H9 (cell line): ENCODE measurements around the gene NFX1. TPM values are rescaled to one million over a fixed set of nuclear protein-coding genes. Genes with fewer than 3 reads are reported as not detected.
A peak's percentile ranks its signal among the peaks of the same experiment; 100 is the strongest.

Source experiments
- DNase-seq: peaks from one replicate; pipeline ENCODE4 v3.0.0-alpha.2; 2017
- H2AFZ ChIP-seq: one replicate; pipeline ENCODE4 v1.6.1; 2013; ENCODE audit warnings: mild to moderate bottlenecking, low read length, control low read depth, moderate library complexity
- H2AK5ac ChIP-seq: 2 replicates; pipeline ENCODE4 v1.6.1; 2013; ENCODE audit warnings: low read length, control low read depth, mixed read lengths; ENCODE audit not compliant: insufficient read length
- H2BK120ac ChIP-seq: one replicate; pipeline ENCODE4 v1.6.1; 2013; ENCODE audit warnings: low read depth, mild to moderate bottlenecking, low read length, control low read depth, inconsistent platforms; ENCODE audit not compliant: poor library complexity, severe bottlenecking
- H2BK12ac ChIP-seq: 2 replicates; pipeline ENCODE4 v1.6.1; 2013; ENCODE audit warnings: low read length, control low read depth, mixed read lengths, low read depth; ENCODE audit not compliant: insufficient read length
- H2BK15ac ChIP-seq: 2 replicates; pipeline ENCODE4 v1.6.1; 2013; ENCODE audit warnings: low read depth, low read length, control low read depth
- H2BK20ac ChIP-seq: one replicate; pipeline ENCODE4 v1.6.1; 2013; ENCODE audit warnings: low read depth, mild to moderate bottlenecking, low read length, control low read depth, inconsistent platforms; ENCODE audit not compliant: poor library complexity, severe bottlenecking
- H2BK5ac ChIP-seq: 2 replicates; pipeline ENCODE4 v1.6.1; 2013; ENCODE audit warnings: low read length, control low read depth, mixed read lengths; ENCODE audit not compliant: insufficient read length
- H3K14ac ChIP-seq: 2 replicates; pipeline ENCODE4 v1.6.1; 2013; ENCODE audit warnings: low read length, control low read depth; ENCODE audit not compliant: insufficient read depth
- H3K18ac ChIP-seq: 2 replicates; pipeline ENCODE4 v1.6.1; 2013; ENCODE audit warnings: low read depth, mild to moderate bottlenecking, mixed read lengths, low read length, control low read depth; ENCODE audit not compliant: insufficient read length
- H3K23ac ChIP-seq: 2 replicates; pipeline ENCODE4 v1.6.1; 2013; ENCODE audit warnings: low read length, control low read depth, mixed read lengths, low read depth; ENCODE audit not compliant: insufficient read length
- H3K23me2 ChIP-seq: 2 replicates; pipeline ENCODE4 v1.6.1; 2013; ENCODE audit warnings: low read depth, mild to moderate bottlenecking, mixed read lengths, low read length, control low read depth; ENCODE audit not compliant: insufficient read length, poor library complexity, severe bottlenecking
- H3K27ac ChIP-seq: 2 replicates; pipeline ENCODE4 v1.5.1; 2013; ENCODE audit warnings: low read length, control low read depth, mixed read lengths, low read depth; ENCODE audit not compliant: insufficient read length
- H3K27me3 ChIP-seq: 2 replicates; pipeline ENCODE4 v1.6.1; 2013; ENCODE audit warnings: low read length, control low read depth, inconsistent platforms; ENCODE audit not compliant: insufficient read depth
- H3K4ac ChIP-seq: 2 replicates; pipeline ENCODE4 v1.6.1; 2013; ENCODE audit warnings: low read depth, mild to moderate bottlenecking, control low read depth, inconsistent platforms, low read length, moderate library complexity
- H3K4me1 ChIP-seq: 2 replicates; pipeline ENCODE4 v1.6.1; 2013; ENCODE audit warnings: low read length, control low read depth, inconsistent platforms; ENCODE audit not compliant: insufficient read depth
- H3K4me2 ChIP-seq: 2 replicates; pipeline ENCODE4 v1.6.1; 2013; ENCODE audit warnings: low read length, control low read depth, mixed read lengths; ENCODE audit not compliant: insufficient read length, insufficient read depth
- H3K56ac ChIP-seq: 2 replicates; pipeline ENCODE4 v1.6.1; 2013; ENCODE audit warnings: low read depth, mild to moderate bottlenecking, mixed read lengths, low read length, control low read depth; ENCODE audit not compliant: insufficient read length
- H3K79me1 ChIP-seq: 2 replicates; pipeline ENCODE4 v1.6.1; 2013; ENCODE audit warnings: low read depth, mild to moderate bottlenecking, moderate library complexity, low read length, control low read depth, inconsistent platforms; ENCODE audit not compliant: insufficient read depth, poor library complexity, severe bottlenecking
- H3K79me2 ChIP-seq: 2 replicates; pipeline ENCODE4 v1.6.1; 2013; ENCODE audit warnings: low read length, control low read depth, inconsistent platforms; ENCODE audit not compliant: insufficient read depth
- H3K9ac ChIP-seq: 2 replicates; pipeline ENCODE4 v1.6.1; 2013; ENCODE audit warnings: low read length, control low read depth, mixed read lengths; ENCODE audit not compliant: insufficient read length; ENCODE audit errors: extremely low read depth
- H3K9me3 ChIP-seq: one replicate; pipeline ENCODE4 v1.6.1; 2013; ENCODE audit warnings: low read depth, low read length, inconsistent platforms; ENCODE audit not compliant: control insufficient read depth
- H3T11ph ChIP-seq: one replicate; pipeline ENCODE4 v1.6.1; 2013; ENCODE audit warnings: mild to moderate bottlenecking, low read length, control low read depth, inconsistent platforms
- H4K20me1 ChIP-seq: one replicate; pipeline ENCODE4 v1.6.1; 2013; ENCODE audit not compliant: control insufficient read depth, insufficient read length, insufficient read depth
- H4K5ac ChIP-seq: 2 replicates; pipeline ENCODE4 v1.6.1; 2013; ENCODE audit warnings: low read depth, mild to moderate bottlenecking, mixed read lengths, low read length, control low read depth; ENCODE audit not compliant: insufficient read length
- H4K8ac ChIP-seq: replicated peaks from 2 replicates; pipeline ENCODE4 v1.6.1; 2013; ENCODE audit warnings: low read length, control low read depth, mixed read lengths, low read depth; ENCODE audit not compliant: insufficient read length
- H4K91ac ChIP-seq: 2 replicates; pipeline ENCODE4 v1.6.1; 2013; ENCODE audit warnings: low read depth, mild to moderate bottlenecking, moderate library complexity, mixed read lengths, low read length, control low read depth; ENCODE audit not compliant: insufficient read length
- H3K27ac Mint-ChIP-seq, 3 experiments: 2 replicates in 2 of 3; 3 replicates in 1 of 3; pipeline ENCODE4 v1.8.0; 2020 to 2021; ENCODE audit warnings: mixed read lengths in 3 of 3, mild to moderate bottlenecking in 1 of 3, moderate library complexity in 1 of 3
- H3K27me3 Mint-ChIP-seq: 2 replicates; pipeline ENCODE4 v1.8.0; 2021; ENCODE audit warnings: low read depth, mild to moderate bottlenecking, moderate library complexity, mixed read lengths
- H3K36me3 Mint-ChIP-seq, 3 experiments: 2 replicates in 2 of 3; 3 replicates in 1 of 3; pipeline ENCODE4 v1.8.0; 2020 to 2021; ENCODE audit warnings: low read depth in 3 of 3, mixed read lengths in 3 of 3; ENCODE audit not compliant: insufficient read depth in 1 of 3
- H3K4me1 Mint-ChIP-seq, 2 experiments: 2 replicates each; pipeline ENCODE4 v1.8.0; 2020; ENCODE audit warnings: mixed read lengths in 2 of 2
- H3K4me3 Mint-ChIP-seq, 2 experiments: 2 replicates in 1 of 2; 3 replicates in 1 of 2; pipeline ENCODE4 v1.8.0; 2020 to 2021; ENCODE audit warnings: mild to moderate bottlenecking in 2 of 2, mixed read lengths in 2 of 2, moderate library complexity in 1 of 2
- H3K9me3 Mint-ChIP-seq, 2 experiments: 2 replicates in 1 of 2; 3 replicates in 1 of 2; pipeline ENCODE4 v1.8.0; 2020; ENCODE audit warnings: mild to moderate bottlenecking in 2 of 2, mixed read lengths in 2 of 2, moderate library complexity in 1 of 2
- WGBS: extraction: QIAGEN DNeasy Blood & Tissue Kit; methylation state at CpG from one replicate; pipeline ENCODE4 v1.1.7; 2013; ENCODE audit warnings: missing lambda C conversion rate, low lambda C conversion rate, mixed read lengths; ENCODE audit not compliant: insufficient read length; ENCODE audit errors: extremely low coverage; 5-methylcytosine and 5-hydroxymethylcytosine counted together
- total RNA-seq: library from RNA; stranded (reverse); gene quantifications from 2 replicates; pipeline ENCODE4 v1.2.1, GENCODE V29; 2021
- TF ChIP-seq, protein P1 (sequence below): fragments of 200-600 bp; sonication (generic); conservative IDR thresholded peaks from 3 replicates; pipeline ENCODE4 v1.8.0; 2021; ENCODE audit warnings: antibody characterized with exemption, mild to moderate bottlenecking

The NFX1 gene
- total RNA-seq, 1 experiment from 2014 or later: 35.1 TPM

DNA sequence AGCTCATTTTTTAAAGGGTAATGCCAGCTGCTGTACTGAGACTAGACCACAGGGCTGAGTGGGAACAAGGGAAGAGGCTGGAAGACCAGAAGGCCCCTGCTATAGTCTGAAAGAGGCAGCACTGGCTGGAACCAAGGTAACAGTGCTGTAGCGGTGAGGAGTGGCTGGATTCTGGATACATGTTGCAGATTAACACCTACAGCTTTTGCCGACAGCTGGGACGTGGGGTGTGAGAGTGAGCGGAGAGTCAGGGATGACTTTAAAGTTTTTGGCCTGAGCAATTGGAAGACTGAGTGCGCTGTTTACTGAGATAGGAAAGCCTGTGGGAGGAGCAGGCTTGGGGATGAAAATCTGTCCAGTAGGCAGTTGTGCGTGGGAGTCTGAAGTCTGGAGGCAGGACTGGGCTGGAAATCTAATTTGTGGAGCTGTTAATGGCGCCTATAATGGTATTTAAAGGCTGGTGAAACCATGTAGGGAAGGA lies 85.6 kb downstream of the NFX1 start:
- Histone ChIP-seq H3K4me1 (peaks cover 3% of the 10 kb centered on the region; the same call in 1 of the 2 replicates), H2AK5ac (no peak overlapping the region), H4K5ac (no peak overlapping the region), H2AFZ (no peak overlapping the region), H4K20me1 (no peaks in the 10 kb centered on the region), H3K23ac (no peak overlapping the region), H4K8ac (no peak overlapping the region), H3K23me2 (no peaks in the 10 kb centered on the region), H3K27me3 (no peaks in the 10 kb centered on the region), H3K79me1 (no peaks in the 10 kb centered on the region), H3T11ph (no peak overlapping the region), H4K91ac (no peak overlapping the region), H3K79me2 (no peaks in the 10 kb centered on the region), H2BK12ac (no peak overlapping the region), H3K27ac (no peak overlapping the region), H3K9ac (no peak overlapping the region), H3K4ac (no peak overlapping the region), H3K56ac (no peak overlapping the region), H2BK5ac (no peak overlapping the region), H2BK20ac (no peak overlapping the region), H3K14ac (no peak overlapping the region), H2BK120ac (no peak overlapping the region), H2BK15ac (no peak overlapping the region), H3K18ac (no peak overlapping the region), H3K9me3 (no peaks in the 10 kb centered on the region), H3K4me2 (no peak overlapping the region)
- Mint-ChIP-seq H3K27me3 (no peaks in the 10 kb centered on the region; the same call in 1 of the 2 replicates), H3K36me3 (peaks cover 0 to 4% (median 0%) of the 10 kb centered on the region in 3 experiments; a peak in 2 of 7 replicates), H3K9me3 (no peaks in the 10 kb centered on the region), H3K4me1 (peaks cover 32 to 36% of the 10 kb centered on the region in 2 experiments), H3K27ac (peak overlapping the region in 2 of 3 experiments; percentile 2 to 95; a peak in 4 of 7 replicates), H3K4me3 (no peak overlapping the region; a peak in 1 of 5 replicates)
- no peak for DNase-seq
- no CpG with 5 or more reads among the region's 7 CpGs for WGBS
- TF ChIP-seq, protein P1, sequence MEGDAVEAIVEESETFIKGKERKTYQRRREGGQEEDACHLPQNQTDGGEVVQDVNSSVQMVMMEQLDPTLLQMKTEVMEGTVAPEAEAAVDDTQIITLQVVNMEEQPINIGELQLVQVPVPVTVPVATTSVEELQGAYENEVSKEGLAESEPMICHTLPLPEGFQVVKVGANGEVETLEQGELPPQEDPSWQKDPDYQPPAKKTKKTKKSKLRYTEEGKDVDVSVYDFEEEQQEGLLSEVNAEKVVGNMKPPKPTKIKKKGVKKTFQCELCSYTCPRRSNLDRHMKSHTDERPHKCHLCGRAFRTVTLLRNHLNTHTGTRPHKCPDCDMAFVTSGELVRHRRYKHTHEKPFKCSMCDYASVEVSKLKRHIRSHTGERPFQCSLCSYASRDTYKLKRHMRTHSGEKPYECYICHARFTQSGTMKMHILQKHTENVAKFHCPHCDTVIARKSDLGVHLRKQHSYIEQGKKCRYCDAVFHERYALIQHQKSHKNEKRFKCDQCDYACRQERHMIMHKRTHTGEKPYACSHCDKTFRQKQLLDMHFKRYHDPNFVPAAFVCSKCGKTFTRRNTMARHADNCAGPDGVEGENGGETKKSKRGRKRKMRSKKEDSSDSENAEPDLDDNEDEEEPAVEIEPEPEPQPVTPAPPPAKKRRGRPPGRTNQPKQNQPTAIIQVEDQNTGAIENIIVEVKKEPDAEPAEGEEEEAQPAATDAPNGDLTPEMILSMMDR: no peak
